Fibroblast of the aortic adventitia (primary cell): ENCODE results near the gene BEST4. TPM values are rescaled to one million over a fixed set of nuclear protein-coding genes. Genes with fewer than 3 reads are reported as not detected.
A peak's percentile ranks its signal among the peaks of the same experiment; 100 is the strongest.

ENCODE experiments used
- DNase-seq: peaks from one replicate; pipeline ENCODE4 v3.0.0-alpha.2; 2010; ENCODE audit warnings: low read depth
- H3K4me3 ChIP-seq: 2 replicates; pipeline ENCODE4 v1.5.1; 2011; ENCODE audit warnings: low read depth, mild to moderate bottlenecking, control low read depth, low read length, moderate library complexity
- CTCF ChIP-seq: IDR thresholded peaks from 2 replicates; pipeline ENCODE4 v1.5.1; 2011; ENCODE audit warnings: mild to moderate bottlenecking, low read length, control low read depth, inconsistent platforms; ENCODE audit not compliant: insufficient read depth
- total RNA-seq: library from RNA; depleted of rRNA; stranded (reverse); fragments of >200 nt; gene quantifications from 2 replicates; pipeline ENCODE4 v1.2.3, GENCODE V29; 2012; ENCODE audit warnings: low replicate concordance

Gene BEST4
- total RNA-seq, 1 donor = 0.09 TPM

GRCh38 chr1:44760876-44761275 lies 27.1 kb downstream of the BEST4 start:
- no peak for TF ChIP-seq CTCF
- DNase-seq = no peak
- no peak overlapping the region for H3K4me3 ChIP-seq

- no peak for TF ChIP-seq CTCF
- no peak overlapping the region for H3K4me3 ChIP-seq
- DNase-seq = no peak
These were observed 28.9 kb downstream of the BEST4 start for GRCh38 chr1:44759077-44759476.

- no peak overlapping the region for H3K4me3 ChIP-seq
- no peak for TF ChIP-seq CTCF
- no peak for DNase-seq
These were observed 30.6 kb downstream of the BEST4 start for GRCh38 chr1:44757420-44757819.

GRCh38 chr1:44747878-44748277 lies 40.1 kb downstream of the BEST4 start:
- DNase-seq = no peak
- TF ChIP-seq CTCF = no peak
- no peak overlapping the region for H3K4me3 ChIP-seq

- TF ChIP-seq CTCF = no peak
- H3K4me3 ChIP-seq = no peak overlapping the region
- no peak for DNase-seq
These were observed 44.8 kb downstream of the BEST4 start for GRCh38 chr1:44743211-44743610.

- DNase-seq = no peak
- no peak for TF ChIP-seq CTCF
- H3K4me3 ChIP-seq = peak overlapping the region; percentile 90
These were observed 47.8 kb downstream of the BEST4 start for GRCh38 chr1:44740179-44740617.
